ENCODE data around the gene ABCF2. TPM values are rescaled to one million over a fixed set of nuclear protein-coding genes. Genes with fewer than 3 reads are reported as not detected.

Gene ABCF2
- total and polyA plus RNA-seq, 10 of the 15 experiments (the other 5 are each of a cell fraction or from before 2014, with no cell fraction given) = 29.3 to 76.3 (median 57.1) TPM

DNA sequence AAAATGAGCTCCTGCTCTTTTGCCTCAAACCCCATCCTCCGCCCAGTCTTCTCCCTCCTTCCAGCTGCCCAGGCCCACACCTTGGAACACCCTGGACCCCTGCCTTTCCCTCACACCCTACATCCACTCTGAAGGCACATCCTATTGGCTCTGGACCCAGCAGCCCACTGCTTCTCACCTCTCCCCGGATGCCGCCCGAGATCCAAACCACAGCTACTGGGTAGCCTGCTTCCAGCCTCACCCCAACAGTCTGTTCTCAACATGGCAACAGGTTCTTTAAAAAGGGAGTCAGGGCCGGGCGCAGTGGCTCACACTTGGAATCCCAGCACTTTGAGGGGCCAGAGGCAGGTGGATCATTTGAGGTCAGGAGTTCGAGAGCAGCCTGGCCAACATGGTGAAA, 31.0 kb upstream of the ABCF2 start:
- no peaks in the 10 kb centered on the region for H3K4me1 ChIP-seq (ENCODE audit: control insufficient read depth, insufficient read depth, low read length)
- ChIA-PET RAD21 (ENCODE audit: unreplicated experiment) (interaction anchor here (0.7 kb wide), 1 partner anchor 1483 kb away, joined by 4 read pairs; no protein-coding TSS in a partner anchor), POLR2A (no interaction called here), SMC1A (ENCODE audit: uncharacterized antibody, unreplicated experiment) (no interaction called here), CTCF (no interaction called here)
- H3K27ac ChIP-seq (ENCODE audit: control insufficient read depth, insufficient read depth) = no peak overlapping the region
- no peak for TF ChIP-seq CBX5 (IDR thresholded peaks at IDR 0.05; ENCODE audit: low read depth)
- TF ChIP-seq NFXL1 (IDR thresholded peaks at IDR 0.05; ENCODE audit: borderline replicate concordance) = no peak
- no peak for TF ChIP-seq ZNF622 (IDR thresholded peaks at IDR 0.05)
- TF ChIP-seq MTA3 (IDR thresholded peaks at IDR 0.05; ENCODE audit: borderline replicate concordance, low read length) = no peak
- TF ChIP-seq NRF1 (conservative IDR thresholded peaks at IDR 0.05; ENCODE audit: low read depth, low read length) = no peak
- TF ChIP-seq STAT1 (conservative IDR thresholded peaks at IDR 0.05) = no peak
- TF ChIP-seq, protein P1, sequence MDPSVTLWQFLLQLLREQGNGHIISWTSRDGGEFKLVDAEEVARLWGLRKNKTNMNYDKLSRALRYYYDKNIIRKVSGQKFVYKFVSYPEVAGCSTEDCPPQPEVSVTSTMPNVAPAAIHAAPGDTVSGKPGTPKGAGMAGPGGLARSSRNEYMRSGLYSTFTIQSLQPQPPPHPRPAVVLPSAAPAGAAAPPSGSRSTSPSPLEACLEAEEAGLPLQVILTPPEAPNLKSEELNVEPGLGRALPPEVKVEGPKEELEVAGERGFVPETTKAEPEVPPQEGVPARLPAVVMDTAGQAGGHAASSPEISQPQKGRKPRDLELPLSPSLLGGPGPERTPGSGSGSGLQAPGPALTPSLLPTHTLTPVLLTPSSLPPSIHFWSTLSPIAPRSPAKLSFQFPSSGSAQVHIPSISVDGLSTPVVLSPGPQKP (IDR thresholded peaks at IDR 0.05; ENCODE audit: low read depth, low read length) = no peak
- TF ChIP-seq SPI1 (IDR thresholded peaks at IDR 0.05; ENCODE audit: borderline replicate concordance, insufficient read depth, low read depth, low read length) = no peak
- no peak for TF ChIP-seq MAX (IDR thresholded peaks at IDR 0.05; ENCODE audit: low read depth, low read length)
- no peak for TF ChIP-seq RAD51 (IDR thresholded peaks at IDR 0.05)
- TF ChIP-seq PKNOX1 (IDR thresholded peaks at IDR 0.05) = no peak
- TF ChIP-seq SREBF2 (IDR thresholded peaks at IDR 0.05; ENCODE audit: low read length) = no peak
- TF ChIP-seq TCF3 (IDR thresholded peaks at IDR 0.05; ENCODE audit: borderline replicate concordance, insufficient read depth, low read depth, low read length) = no peak
- no peak for TF ChIP-seq E2F4 (IDR thresholded peaks at IDR 0.05; ENCODE audit: low read depth, low read length)
- TF ChIP-seq SP1 (IDR thresholded peaks at IDR 0.05; ENCODE audit: low read depth, low read length) = no peak
- TF ChIP-seq CREM (IDR thresholded peaks at IDR 0.05; ENCODE audit: low read depth) = no peak
- no peak for TF ChIP-seq ZBTB33 (IDR thresholded peaks at IDR 0.05)
- no peak for TF ChIP-seq ZNF384 (IDR thresholded peaks at IDR 0.05; ENCODE audit: borderline replicate concordance, low read depth, low read length)
- TF ChIP-seq RB1 (IDR thresholded peaks at IDR 0.05; ENCODE audit: borderline replicate concordance) = no peak
- H3K4me2 ChIP-seq (ENCODE audit: control insufficient read depth, insufficient read depth) = no peak overlapping the region
- H2AFZ ChIP-seq (ENCODE audit: control insufficient read depth, low read depth, low read length) = no peak overlapping the region
- 43% methylated on average over 7 of the region's 7 CpGs for WGBS (ENCODE audit: insufficient coverage, insufficient replicate concordance, low lambda C conversion rate, missing lambda C conversion rate)
- no peaks in the 10 kb centered on the region for H3K79me2 ChIP-seq (ENCODE audit: control insufficient read depth, insufficient read depth, low read length)
- DNase-seq (ENCODE audit: low read depth, low spot score) (no peak), ATAC-seq (no peak), FAIRE-seq (no peak)
- intact Hi-C loops (cut with micrococcal nuclease; ENCODE audit: unreplicated experiment) (no loop called here), in situ Hi-C loops (cut with MboI) (no loop called here)
- H4K20me1 ChIP-seq (ENCODE audit: control insufficient read depth, insufficient read depth) = no peaks in the 10 kb centered on the region
- no TSS peak for BruUV-seq (replicated peaks)
- H3K36me3 ChIP-seq (ENCODE audit: control insufficient read depth in 2 of 2, insufficient read depth in 2 of 2, low read length in 1 of 2) = no peaks in the 10 kb centered on the region
- H3K9ac ChIP-seq (ENCODE audit: control insufficient read depth, insufficient read depth, low read length) = no peak overlapping the region
- peaks cover 9 to 12% of the 10 kb centered on the region in 2 experiments; a peak in 3 of 4 replicates for H3K27me3 ChIP-seq (replicated peaks in 1 of 2; ENCODE audit: control insufficient read depth in 2 of 2, insufficient read depth in 2 of 2, low read length in 1 of 2)
- no peaks in the 10 kb centered on the region for H3K9me3 ChIP-seq (replicated peaks; ENCODE audit: control insufficient read depth, insufficient read depth, low read length)
- H3K4me3 ChIP-seq = no peak overlapping the region
